ENCODE results near the gene ZNF638. TPM values are rescaled to one million over a fixed set of nuclear protein-coding genes. Genes with fewer than 3 reads are reported as not detected.

ZNF638 gene
- total and polyA plus RNA-seq, 10 of the 15 experiments (the other 5 are each of a cell fraction or from before 2014, with no cell fraction given): 37.6 to 133 (median 64.5) TPM

- FAIRE-seq: no peak
- H3K27me3 ChIP-seq (replicated peaks in 1 of 2; ENCODE audit: control insufficient read depth in 2 of 2, insufficient read depth in 2 of 2, low read length in 1 of 2): no peaks in the 10 kb centered on the region
- ChIA-PET POLR2A (interaction anchor here (0.5 to 1.7 kb wide), 2 partner anchors 28 to 278 kb away, joined by 3 to 6 read pairs; no protein-coding TSS in a partner anchor), RAD21 (ENCODE audit: unreplicated experiment) (interaction anchor here (0.9 to 3.3 kb wide), 2 partner anchors 8 to 29 kb away, joined by 5 to 14 read pairs; partner anchors contain the start of gene ZNF638), SMC1A (ENCODE audit: uncharacterized antibody, unreplicated experiment) (interaction anchor here (1.1 to 3.2 kb wide), 5 partner anchors 9 to 62 kb away, joined by 3 to 13 read pairs (median 8); partner anchors contain the start of gene ZNF638), CTCF (interaction anchor here (0.5 to 2.2 kb wide), 7 partner anchors 8 to 414 kb away, joined by 3 to 7 read pairs (median 4); no protein-coding TSS in a partner anchor)
- WGBS (ENCODE audit: insufficient coverage, insufficient replicate concordance, low lambda C conversion rate, missing lambda C conversion rate): 14% methylated on average over 3 of the region's 3 CpGs
- ATAC-seq: peak; percentile 93
- no peak overlapping the region for H3K4me3 ChIP-seq
- no TSS peak for BruUV-seq (replicated peaks)
- intact Hi-C loops (cut with micrococcal nuclease; ENCODE audit: unreplicated experiment): no loop called here
- in situ Hi-C loops (cut with MboI): no loop called here
- H3K36me3 ChIP-seq (ENCODE audit: control insufficient read depth in 2 of 2, insufficient read depth in 2 of 2, low read length in 1 of 2): peaks cover 10 to 29% of the 10 kb centered on the region in 2 experiments
- peaks cover 6% of the 10 kb centered on the region for H3K79me2 ChIP-seq (ENCODE audit: control insufficient read depth, insufficient read depth, low read length)
- no peaks in the 10 kb centered on the region for H3K4me1 ChIP-seq (ENCODE audit: control insufficient read depth, insufficient read depth, low read length)
- no peak overlapping the region for H2AFZ ChIP-seq (ENCODE audit: control insufficient read depth, low read depth, low read length)
- no peaks in the 10 kb centered on the region for H4K20me1 ChIP-seq (ENCODE audit: control insufficient read depth, insufficient read depth)
- H3K4me2 ChIP-seq (ENCODE audit: control insufficient read depth, insufficient read depth): no peak overlapping the region
- peak; percentile 41 for DNase-seq (ENCODE audit: low read depth, low spot score)
- no peak overlapping the region for H3K9ac ChIP-seq (ENCODE audit: control insufficient read depth, insufficient read depth, low read length)
- no peak overlapping the region for H3K27ac ChIP-seq (ENCODE audit: control insufficient read depth, insufficient read depth)
- H3K9me3 ChIP-seq (replicated peaks; ENCODE audit: control insufficient read depth, insufficient read depth, low read length): no peaks in the 10 kb centered on the region
- TF ChIP-seq ZNF592 (IDR thresholded peaks at IDR 0.05) (no peak), YY1 (IDR thresholded peaks at IDR 0.05; ENCODE audit: low read depth, low read length) (no peak), IKZF1 (conservative IDR thresholded peaks at IDR 0.05) (peak; percentile 64), SMAD1 (IDR thresholded peaks at IDR 0.05; ENCODE audit: low read depth, partially characterized antibody) (no peak), BACH1 (IDR thresholded peaks at IDR 0.05; ENCODE audit: borderline replicate concordance) (peak; percentile 79; the same call in 1 of the 2 replicates), GABPA (IDR thresholded peaks at IDR 0.05; ENCODE audit: low read depth) (no peak), PAX8 (IDR thresholded peaks at IDR 0.05) (no peak), NFYB (IDR thresholded peaks at IDR 0.05; ENCODE audit: insufficient read depth, low read depth, low read length) (no peak), LARP7 (IDR thresholded peaks at IDR 0.05) (no peak), ZNF622 (IDR thresholded peaks at IDR 0.05) (no peak), STAT1 (conservative IDR thresholded peaks at IDR 0.05) (no peak), SP1 (IDR thresholded peaks at IDR 0.05; ENCODE audit: low read depth, low read length) (no peak), ZBTB40 (IDR thresholded peaks at IDR 0.05; ENCODE audit: borderline replicate concordance) (0 out of 2 replicates have a peak, but pooled peaks have one; percentile 20), TCF7 (IDR thresholded peaks at IDR 0.05; ENCODE audit: borderline replicate concordance) (no peak)
- TF ChIP-seq, protein P1, sequence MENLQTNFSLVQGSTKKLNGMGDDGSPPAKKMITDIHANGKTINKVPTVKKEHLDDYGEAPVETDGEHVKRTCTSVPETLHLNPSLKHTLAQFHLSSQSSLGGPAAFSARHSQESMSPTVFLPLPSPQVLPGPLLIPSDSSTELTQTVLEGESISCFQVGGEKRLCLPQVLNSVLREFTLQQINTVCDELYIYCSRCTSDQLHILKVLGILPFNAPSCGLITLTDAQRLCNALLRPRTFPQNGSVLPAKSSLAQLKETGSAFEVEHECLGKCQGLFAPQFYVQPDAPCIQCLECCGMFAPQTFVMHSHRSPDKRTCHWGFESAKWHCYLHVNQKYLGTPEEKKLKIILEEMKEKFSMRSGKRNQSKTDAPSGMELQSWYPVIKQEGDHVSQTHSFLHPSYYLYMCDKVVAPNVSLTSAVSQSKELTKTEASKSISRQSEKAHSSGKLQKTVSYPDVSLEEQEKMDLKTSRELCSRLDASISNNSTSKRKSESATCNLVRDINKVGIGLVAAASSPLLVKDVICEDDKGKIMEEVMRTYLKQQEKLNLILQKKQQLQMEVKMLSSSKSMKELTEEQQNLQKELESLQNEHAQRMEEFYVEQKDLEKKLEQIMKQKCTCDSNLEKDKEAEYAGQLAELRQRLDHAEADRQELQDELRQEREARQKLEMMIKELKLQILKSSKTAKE (IDR thresholded peaks at IDR 0.05; ENCODE audit: low read depth, poor library complexity, severe bottlenecking): peak; percentile 97
These were observed 30.0 kb downstream of the ZNF638 start for GRCh38 chr2:71361631-71362030.

All from GM12878 (cell line).